ENCODE data around the gene CCSER2.
"Not testable (repeated sequence)": the region's sequence is repeated elsewhere in the genome, so short reads cannot be mapped to it uniquely, and the experiment has no call there.

Gene CCSER2

DNA sequence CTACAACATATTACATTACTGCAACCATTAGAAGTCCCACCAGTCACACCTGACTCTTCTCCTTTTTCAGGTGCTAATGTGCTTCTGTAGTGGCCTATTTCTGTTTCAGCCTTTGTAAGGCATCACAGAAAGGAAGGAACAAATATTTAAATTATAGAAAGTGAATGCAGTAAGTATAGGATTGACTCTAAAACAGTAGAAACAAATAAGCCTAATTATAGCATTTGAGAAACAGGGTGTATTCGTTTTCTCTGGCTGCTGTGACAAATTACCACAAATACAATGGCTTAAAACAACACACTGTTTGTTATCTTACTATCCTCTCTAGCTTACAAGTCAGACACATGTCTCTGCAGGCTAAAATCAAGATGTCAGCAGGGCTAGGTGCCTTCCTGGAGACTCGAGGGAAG is 69.4 kb downstream of the CCSER2 start:
- peak; percentile 7 for DNase-seq

DNA sequence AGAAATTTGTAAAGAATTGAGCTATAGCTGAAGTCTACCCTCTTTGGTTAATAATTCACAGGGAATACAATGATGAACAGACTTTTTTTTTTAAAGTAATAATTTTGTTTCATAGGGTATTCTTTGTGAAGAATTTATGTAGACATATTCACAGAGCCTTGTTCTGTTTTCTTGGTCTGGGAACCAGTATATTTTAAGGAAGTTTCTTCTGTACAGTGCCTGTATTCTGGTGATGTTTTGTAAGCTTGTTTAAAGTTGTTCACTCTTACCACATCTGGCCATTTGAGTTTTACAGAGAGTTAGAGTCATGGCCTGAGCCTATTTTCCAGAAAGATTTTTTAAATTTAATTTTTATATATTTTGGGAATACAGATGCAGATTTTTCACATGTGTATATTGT is 70.3 kb downstream of the CCSER2 start:
- no peak for DNase-seq

DNA sequence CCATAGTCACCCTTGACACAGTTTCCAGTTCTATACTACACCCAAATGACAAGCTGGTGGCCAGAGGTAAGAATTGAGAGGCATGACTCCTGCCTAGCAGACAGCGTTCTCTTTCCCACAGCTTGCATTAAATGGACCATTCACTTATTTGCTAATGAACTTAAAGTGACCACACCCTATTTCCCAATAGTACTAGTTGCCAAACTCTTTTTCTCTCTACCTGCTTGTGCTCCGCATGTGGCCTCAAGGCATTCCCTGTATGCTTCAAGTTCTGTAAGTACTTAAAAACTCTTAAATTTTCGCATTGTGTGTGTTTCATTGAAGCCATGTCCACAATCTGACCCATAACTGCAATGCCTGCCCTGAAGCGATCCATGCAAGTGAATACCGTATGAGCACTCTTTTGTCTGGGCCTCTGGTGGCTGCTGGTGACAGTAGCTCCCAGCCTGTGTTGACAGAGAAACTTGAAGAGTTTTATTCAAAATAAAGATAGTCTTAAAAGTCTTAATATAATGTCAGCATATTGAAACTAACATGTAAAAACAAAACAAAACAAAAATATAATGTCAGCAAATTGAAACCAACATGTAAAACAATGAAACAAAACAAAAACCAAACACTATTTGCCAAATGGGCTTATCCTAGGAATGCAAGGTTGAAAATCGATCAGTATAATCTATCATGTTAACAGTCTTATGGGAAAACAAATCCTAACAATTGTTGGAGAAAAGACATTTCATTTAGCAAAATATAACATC is 73.6 kb downstream of the CCSER2 start:
- DNase-seq = peak; percentile 8

- no peak for DNase-seq
Observed at GRCh38 chr10:84404783-84405182, 76.4 kb downstream of the CCSER2 start.

GRCh38 chr10:84405662-84406061 is 77.3 kb downstream of the CCSER2 start:
- no peak for DNase-seq

GRCh38 chr10:84406561-84406960 is 78.2 kb downstream of the CCSER2 start:
- no peak for DNase-seq

GRCh38 chr10:84407388-84408049 is 79.1 kb downstream of the CCSER2 start:
- DNase-seq = peak; percentile 23

GRCh38 chr10:84412482-84412881 is 84.1 kb downstream of the CCSER2 start:
- no peak for DNase-seq

DNA sequence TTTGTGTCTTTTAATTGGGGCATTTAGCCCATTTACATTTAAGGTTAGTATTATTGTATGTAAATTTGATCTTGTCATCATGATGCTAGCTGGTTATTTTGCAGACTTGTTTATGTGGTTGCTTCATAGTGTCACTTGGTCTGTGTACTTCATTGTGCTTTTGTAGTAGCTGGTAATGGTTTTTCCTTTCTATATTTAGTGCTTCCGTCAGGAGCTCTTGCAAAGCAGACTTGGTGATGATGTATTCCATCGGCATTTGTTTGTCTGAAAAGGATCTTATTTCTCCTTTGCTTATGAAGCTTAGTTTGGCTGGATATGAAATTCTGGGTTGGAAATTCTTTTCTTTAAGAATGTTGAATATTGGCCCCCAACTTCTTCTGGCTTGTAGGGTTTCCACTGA is 85.7 kb downstream of the CCSER2 start:
- DNase-seq = not testable (repeated sequence)

DNA sequence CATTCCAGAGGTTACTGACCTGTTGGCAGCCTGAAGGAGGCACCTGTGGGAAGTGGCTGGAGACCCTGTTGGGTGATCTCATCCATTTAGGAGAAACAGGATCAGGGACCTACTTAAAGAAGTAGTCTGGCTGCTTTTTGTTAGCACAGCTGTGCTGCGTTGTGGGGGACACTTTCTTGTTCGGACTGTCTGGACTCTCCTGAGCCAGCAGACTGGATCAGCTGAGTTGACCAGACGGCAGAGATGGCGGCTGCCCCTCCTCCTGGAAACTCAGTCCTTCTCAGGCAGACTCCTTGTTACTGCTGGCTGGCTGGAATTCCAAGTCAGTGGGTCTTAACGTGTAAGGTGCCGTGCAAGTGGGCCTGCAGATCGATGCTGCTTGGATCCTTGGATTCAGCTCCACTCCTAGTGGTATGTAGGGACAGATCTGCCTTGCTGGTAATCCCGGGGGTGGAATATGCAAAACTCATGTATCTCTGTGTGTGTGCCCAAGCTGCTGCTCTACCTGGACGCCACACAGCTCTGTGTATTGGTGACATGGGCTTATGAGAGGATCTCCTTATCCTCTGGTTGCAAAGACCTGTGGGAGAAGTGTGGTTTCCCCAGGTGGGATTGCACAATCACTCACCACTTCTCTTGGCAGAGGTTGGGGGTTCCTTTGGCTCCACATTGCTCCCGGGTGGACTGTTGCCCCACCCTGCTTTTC is 87.3 kb downstream of the CCSER2 start:
- no peak for DNase-seq

GRCh38 chr10:84416245-84416555 is 87.8 kb downstream of the CCSER2 start:
- DNase-seq = no peak

DNA sequence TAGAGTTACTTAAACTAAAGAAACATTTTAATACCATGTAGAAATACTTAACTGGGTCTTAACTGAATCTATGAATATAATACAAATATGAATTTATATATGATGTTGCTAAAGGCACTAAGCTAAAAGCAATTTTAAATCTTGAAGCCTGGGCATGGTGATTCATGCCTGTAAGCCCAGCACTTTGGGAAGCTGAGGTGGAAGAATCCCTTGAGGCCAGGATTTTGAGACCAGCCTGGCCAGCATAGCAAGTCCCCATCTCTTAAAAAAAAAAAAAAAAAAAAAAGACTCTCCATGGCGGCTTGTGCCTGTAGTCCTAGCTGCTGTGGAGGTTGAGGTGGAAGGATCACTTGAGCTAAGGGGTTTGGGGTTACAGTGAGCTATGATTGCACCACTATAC is 95.3 kb downstream of the CCSER2 start:
- no peak for DNase-seq

GRCh38 chr10:84424731-84425167 is 96.4 kb downstream of the CCSER2 start:
- DNase-seq = peak; percentile 57

- DNase-seq = no peak
Observed at GRCh38 chr10:84427903-84428650, 99.7 kb downstream of the CCSER2 start.

DNA sequence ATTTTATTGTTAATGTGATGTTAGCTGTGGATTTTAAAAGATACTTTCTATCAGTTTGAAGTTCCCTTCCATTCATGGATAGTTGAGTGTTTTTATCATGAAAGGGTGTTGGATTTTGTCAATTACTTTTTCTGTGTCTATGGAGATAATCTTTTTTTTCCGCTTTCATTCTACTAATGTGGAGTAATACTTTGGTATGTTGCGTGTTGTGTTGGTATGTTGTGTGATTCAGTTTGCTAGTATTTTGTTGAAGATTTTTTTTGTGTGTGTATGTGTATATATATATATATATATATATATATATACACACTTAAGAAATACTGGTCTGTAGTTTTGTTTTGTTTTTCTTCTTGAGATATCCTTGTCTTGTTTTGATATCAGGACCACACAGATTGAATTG is 100.3 kb downstream of the CCSER2 start:
- DNase-seq = no peak

GRCh38 chr10:84429926-84430520 is 101.6 kb downstream of the CCSER2 start:
- DNase-seq = peak; percentile 46

DNA sequence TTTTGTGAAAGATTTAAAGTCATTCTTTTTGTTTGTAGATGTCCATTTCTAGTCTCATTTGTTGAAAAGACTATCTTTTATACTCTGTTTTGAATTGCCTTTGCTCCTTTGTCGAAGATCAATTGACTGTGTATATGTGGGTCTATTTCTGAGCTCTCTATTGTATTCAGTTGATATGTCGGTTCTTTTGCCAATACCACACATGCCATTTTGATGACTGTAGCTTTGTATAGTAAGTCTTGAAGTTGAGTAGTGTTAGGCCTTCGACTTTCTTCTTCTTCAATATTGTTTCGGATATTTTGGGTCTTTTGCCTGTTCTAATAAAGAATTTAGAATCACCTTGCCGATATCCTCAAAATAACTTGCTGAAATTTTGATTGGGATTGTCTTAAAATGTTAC is 104.5 kb downstream of the CCSER2 start:
- DNase-seq = no peak

DNA sequence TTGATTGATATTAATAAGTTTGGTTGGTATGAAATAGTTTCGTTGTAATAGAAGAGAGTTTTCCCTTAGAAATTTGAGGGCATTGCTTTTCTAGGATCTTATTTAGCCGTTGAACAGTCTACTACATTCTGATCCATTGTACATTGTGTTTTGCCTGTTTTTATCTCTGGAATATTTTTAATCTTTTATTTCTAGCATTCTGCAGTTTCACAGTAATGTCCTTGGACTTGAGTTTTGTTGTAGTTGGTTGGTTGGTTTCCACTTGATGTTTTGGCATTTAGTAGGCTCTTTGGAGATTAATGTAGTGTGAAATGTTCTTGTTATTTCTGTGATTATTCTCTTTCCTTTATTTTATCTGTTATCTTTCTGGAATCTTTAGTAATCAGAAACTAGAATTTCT is 112.4 kb downstream of the CCSER2 start:
- no peak for DNase-seq

- no peak for DNase-seq
Observed at GRCh38 chr10:84447701-84448400, 119.5 kb downstream of the CCSER2 start.

DNA sequence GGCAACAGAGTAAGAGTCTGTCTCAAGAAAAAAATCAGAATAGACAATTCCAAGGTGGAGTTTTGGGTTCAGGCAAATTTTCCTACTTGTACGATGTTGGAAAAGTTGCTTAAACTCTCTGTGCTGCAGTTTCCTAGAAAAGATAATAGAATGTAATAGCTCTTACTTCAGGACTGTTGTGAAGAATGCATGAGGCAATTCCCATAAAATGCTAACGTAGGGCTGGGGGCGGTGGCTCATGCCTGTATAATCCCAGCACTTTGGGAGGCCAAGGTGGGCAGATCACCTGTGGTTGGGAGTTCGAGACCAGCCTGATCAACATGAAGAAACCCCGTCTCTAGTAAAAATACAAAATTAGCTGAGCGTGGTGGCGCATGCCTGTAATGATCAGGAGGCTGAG is 121.0 kb downstream of the CCSER2 start:
- not testable (repeated sequence) for DNase-seq

DNA sequence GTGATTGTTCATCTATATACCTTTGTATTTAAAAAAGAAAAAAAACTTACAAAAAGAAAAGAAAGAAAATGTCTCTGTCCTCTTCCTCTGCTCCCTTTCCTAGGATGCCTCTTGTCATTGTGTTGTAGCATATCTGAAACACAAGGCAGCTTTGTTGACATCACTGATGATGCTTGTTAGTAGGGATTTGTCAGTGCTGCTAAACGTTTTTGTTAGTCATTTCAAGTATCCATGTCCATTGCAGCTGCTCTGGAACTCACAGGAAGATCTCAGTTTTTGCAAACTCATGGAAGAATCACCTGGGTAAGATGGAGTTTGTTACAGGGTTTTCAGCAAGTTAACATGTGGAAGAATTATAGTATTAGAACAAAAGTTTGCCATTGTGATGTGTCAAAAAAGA is 123.6 kb downstream of the CCSER2 start:
- no peak for DNase-seq

DNA sequence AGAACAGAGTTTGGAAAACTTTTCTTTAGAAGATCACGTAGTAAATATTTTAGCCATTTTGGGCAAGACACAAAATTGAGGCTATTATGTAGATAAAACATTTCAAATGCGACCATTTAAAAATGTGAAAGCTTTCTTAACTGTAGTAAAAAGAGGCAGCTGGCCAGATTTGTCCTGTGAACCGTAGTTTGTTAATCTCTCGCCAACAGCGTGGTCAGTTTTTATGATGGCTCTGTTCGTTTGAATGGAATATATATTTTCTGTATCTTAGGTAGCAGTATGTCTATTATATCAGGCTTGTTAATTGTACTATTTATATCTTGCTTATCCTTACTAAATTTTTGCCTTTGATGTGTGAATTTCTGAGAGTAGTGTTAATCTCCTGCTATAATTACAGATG is 124.9 kb downstream of the CCSER2 start:
- DNase-seq = no peak

Measured in eye (tissue), 1 donor.